Gastrocnemius medialis (tissue), 4 donors: ENCODE data around the gene AAR2. TPM values are rescaled to one million over a fixed set of nuclear protein-coding genes. Genes with fewer than 3 reads are reported as not detected.

Experiments
- ATAC-seq, 2 donors: fragments of 150-250 bp; one replicate each; pipeline ENCODE4 v1.9.1; 2016
- DNase-seq, 2 donors: peaks; one replicate each; pipeline ENCODE4 v3.0.0-alpha.2; 2019
- H3K27ac ChIP-seq, 4 donors: fragments of 200-600 bp; sonication (generic); 1 replicate in 1 of 4; 2 replicates in 3 of 4; pipeline ENCODE4 v1.5.1; 2016 to 2018; ENCODE audit warnings: mild to moderate bottlenecking in 2 of 4, moderate library complexity in 1 of 4
- H3K27me3 ChIP-seq, 3 donors: fragments of 200-600 bp; sonication (generic) in 2 of 3; 1 replicate in 1 of 3; 2 replicates in 2 of 3; pipeline versions ENCODE4 v1.5.1 to v1.6.0; 2016 to 2019; ENCODE audit warnings: mild to moderate bottlenecking in 1 of 3, moderate library complexity in 1 of 3
- H3K36me3 ChIP-seq, 2 donors: fragments of 200-600 bp; sonication (generic) in 1 of 2; one replicate each; pipeline ENCODE4 v1.5.1; 2017 to 2018
- H3K4me1 ChIP-seq, 2 donors: fragments of 200-600 bp; sonication (generic) in 1 of 2; one replicate each; pipeline ENCODE4 v1.5.1; 2016 to 2017; ENCODE audit warnings: mild to moderate bottlenecking in 2 of 2
- H3K4me3 ChIP-seq, 4 donors: fragments of 200-600 bp; sonication (generic) in 3 of 4; 1 replicate in 1 of 4; 2 replicates in 3 of 4; pipeline ENCODE4 v1.5.1; 2016 to 2019; ENCODE audit warnings: mild to moderate bottlenecking in 2 of 4
- H3K9me3 ChIP-seq, 3 donors: fragments of 200-600 bp; sonication (generic) in 2 of 3; 1 replicate in 1 of 3; 2 replicates in 2 of 3; pipeline ENCODE4 v1.5.1; 2016 to 2019
- CTCF ChIP-seq, 5 experiments: fragments of 450-650 bp in 3 of 5; fragments of 200-600 bp in 2 of 5; sonication (generic) in 2 of 5; IDR thresholded peaks in 4 of 5; conservative IDR thresholded peaks in 1 of 5; 1 replicate in 4 of 5; 2 replicates in 1 of 5; pipeline ENCODE4 v1.5.1; 2016 to 2019; ENCODE audit warnings: antibody characterized with exemption in 5 of 5, mild to moderate bottlenecking in 3 of 5, moderate library complexity in 3 of 5
- POLR2A ChIP-seq, 2 donors: fragments of 450-650 bp; IDR thresholded peaks; one replicate each; pipeline ENCODE4 v1.6.1; 2017; ENCODE audit warnings: antibody characterized with exemption in 2 of 2, mild to moderate bottlenecking in 2 of 2, moderate library complexity in 2 of 2
- in situ Hi-C, 4 donors: fragments of 200-750 bp; cut with MboI; loops; one replicate each; pipeline versions ENCODE4 v1.15.0 to v1.8.0; 2017; ENCODE audit warnings: low sequenced_read_pairs in 4 of 4
- intact Hi-C: fragments of 100-400 bp; cut with DNase I; formaldehyde crosslinking; loops from one replicate; pipeline ENCODE4 v1.15.1; 2023; ENCODE audit warnings: low total_unique reads
- total RNA-seq, 4 donors: library from RNA; depleted of rRNA; stranded (reverse); fragments of >200 nt; gene quantifications; one replicate each; pipeline versions ENCODE4 v1.1.0 to v1.2.3, GENCODE V29; 2016

Gene AAR2
- total RNA-seq, 4 donors from 2014 or later = 18.7 to 24.4 (median 21.2) TPM

DNA sequence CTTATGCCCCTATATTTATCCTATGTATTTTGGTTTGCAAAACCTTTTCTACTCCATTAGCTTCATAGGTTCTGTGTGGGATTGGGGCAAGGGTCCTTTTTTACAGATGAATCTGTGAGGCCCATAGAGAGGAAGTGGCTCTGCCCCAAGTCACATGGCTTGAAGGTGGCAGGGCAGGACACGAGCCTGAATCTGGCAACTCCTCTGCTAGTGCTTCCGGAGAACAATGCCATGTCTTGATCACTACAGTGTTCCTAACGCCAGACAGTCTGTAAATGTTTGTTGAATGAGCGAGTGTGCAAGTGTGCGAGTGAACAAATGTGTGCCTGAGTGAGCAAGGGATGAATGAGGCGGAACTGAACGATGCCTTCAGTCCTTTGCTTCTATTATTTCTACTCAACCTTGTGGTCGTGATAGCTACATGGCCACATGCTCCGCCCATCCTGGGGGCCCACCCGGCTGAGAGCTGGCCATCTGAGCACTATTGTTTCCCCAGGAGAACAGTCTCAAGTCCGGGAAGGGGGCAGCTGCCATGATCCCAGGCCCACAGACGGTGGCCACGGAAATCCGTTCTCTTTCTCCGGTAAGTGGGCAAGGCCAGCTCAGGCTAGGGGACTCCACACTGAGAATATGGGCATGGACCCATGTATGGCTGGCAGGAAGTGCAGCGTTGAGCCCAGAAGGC, 17.8 kb upstream of the AAR2 start:
- H3K36me3 ChIP-seq = no peaks in the 10 kb centered on the region
- H3K9me3 ChIP-seq = no peaks in the 10 kb centered on the region
- no peaks in the 10 kb centered on the region for H3K27me3 ChIP-seq
- H3K4me3 ChIP-seq = no peak overlapping the region
- in situ Hi-C loops (loop anchor here in 2 of 4 donors (25.0 kb wide), 2 partner anchors 369 to 394 kb away; partner anchors contain the start of gene RAB5IF (in 1 of the 2)), intact Hi-C loops (no loop called here)
- no peaks in the 10 kb centered on the region for H3K4me1 ChIP-seq
- ATAC-seq (no peak), DNase-seq (no peak)
- no peak overlapping the region for H3K27ac ChIP-seq
- TF ChIP-seq CTCF (IDR thresholded peaks at IDR 0.05 in 4 of 5, conservative IDR thresholded peaks at IDR 0.05 in 1 of 5) (no peak), POLR2A (IDR thresholded peaks at IDR 0.05) (no peak)

GRCh38 chr20:36219671-36220220, 16.5 kb upstream of the AAR2 start:
- in situ Hi-C loops = loop anchor here in 2 of 4 donors (25.0 kb wide), 2 partner anchors 368 to 393 kb away; partner anchors contain the start of gene RAB5IF (in 1 of the 2)
- no peaks in the 10 kb centered on the region for H3K36me3 ChIP-seq

DNA sequence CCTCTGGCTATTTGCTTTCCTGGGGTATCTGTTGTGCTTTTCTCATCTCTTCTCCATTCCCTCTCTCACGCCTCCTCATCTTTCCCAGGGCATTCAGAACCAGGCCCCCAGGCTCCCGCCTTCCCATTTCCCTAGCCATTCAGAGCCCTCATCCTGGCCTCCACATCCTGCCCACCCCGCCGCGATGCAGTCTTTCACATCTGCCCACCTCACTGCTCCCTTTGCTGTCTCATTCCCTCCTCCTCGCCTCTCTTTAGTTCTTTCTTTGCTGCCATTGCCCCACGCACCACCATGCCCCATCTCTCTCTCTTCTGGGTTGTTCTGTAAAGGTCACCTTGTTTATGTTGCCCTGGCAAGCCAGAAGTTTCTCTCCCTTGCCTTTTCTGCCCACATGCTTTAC, 10.6 kb upstream of the AAR2 start:
- TF ChIP-seq POLR2A (IDR thresholded peaks at IDR 0.05) (no peak), CTCF (IDR thresholded peaks at IDR 0.05 in 4 of 5, conservative IDR thresholded peaks at IDR 0.05 in 1 of 5) (no peak)
- in situ Hi-C loops (no loop called here), intact Hi-C loops (no loop called here)
- Histone ChIP-seq H3K36me3 (no peaks in the 10 kb centered on the region), H3K9me3 (no peaks in the 10 kb centered on the region), H3K4me3 (no peak overlapping the region), H3K27ac (no peak overlapping the region), H3K27me3 (no peaks in the 10 kb centered on the region), H3K4me1 (no peaks in the 10 kb centered on the region)
- ATAC-seq (no peak), DNase-seq (no peak)

More at GRCh38 chr20:36219671-36220220, 16.5 kb upstream of the AAR2 start:
- no peak for DNase-seq
- no peak for ATAC-seq
- no peaks in the 10 kb centered on the region for H3K9me3 ChIP-seq
- H3K4me1 ChIP-seq = no peaks in the 10 kb centered on the region
- TF ChIP-seq CTCF (IDR thresholded peaks at IDR 0.05 in 4 of 5, conservative IDR thresholded peaks at IDR 0.05 in 1 of 5) (no peak), POLR2A (IDR thresholded peaks at IDR 0.05) (no peak)
- intact Hi-C loops = no loop called here
- no peaks in the 10 kb centered on the region for H3K27me3 ChIP-seq
- H3K4me3 ChIP-seq = no peak overlapping the region
- H3K27ac ChIP-seq = no peak overlapping the region

DNA sequence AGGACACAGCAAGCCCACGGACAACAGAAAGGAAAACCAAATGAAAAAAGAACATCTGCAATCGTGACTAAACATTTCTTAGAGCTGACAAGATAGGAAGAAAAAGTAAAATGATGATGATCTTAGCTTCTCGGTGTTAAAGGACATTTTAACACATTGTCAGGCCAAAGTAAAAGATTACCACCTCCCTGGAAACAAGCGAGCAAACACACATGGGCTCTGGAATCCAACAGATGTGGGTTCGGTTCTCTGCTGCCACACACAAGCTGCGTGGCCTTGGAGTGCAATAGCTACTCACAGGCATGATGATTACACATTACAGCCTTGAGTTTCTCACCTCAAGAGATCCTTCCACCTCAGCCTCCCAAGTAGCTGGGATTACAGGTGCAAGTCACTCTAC, 7.5 kb upstream of the AAR2 start:
- ATAC-seq (no peak), DNase-seq (no peak)
- TF ChIP-seq CTCF (IDR thresholded peaks at IDR 0.05 in 4 of 5, conservative IDR thresholded peaks at IDR 0.05 in 1 of 5) (no peak), POLR2A (IDR thresholded peaks at IDR 0.05) (no peak)
- Histone ChIP-seq H3K4me1 (no peaks in the 10 kb centered on the region), H3K27ac (no peak overlapping the region), H3K9me3 (no peaks in the 10 kb centered on the region), H3K36me3 (no peaks in the 10 kb centered on the region), H3K27me3 (no peaks in the 10 kb centered on the region), H3K4me3 (no peak overlapping the region)
- intact Hi-C loops = no loop called here
- in situ Hi-C loops = no loop called here
